Measurements from ENCODE around the gene PLPP4.

The PLPP4 gene

GRCh38 chr10:120616311-120616911 is 159.4 kb downstream of the PLPP4 start:
- no peak for DNase-seq

- DNase-seq, result no peak
Measured at GRCh38 chr10:120628197-120628596, 171.2 kb downstream of the PLPP4 start.

GRCh38 chr10:120630266-120630665 is 173.2 kb downstream of the PLPP4 start:
- no peak for DNase-seq

- no peak for DNase-seq
Measured at GRCh38 chr10:120632047-120632446, 175.0 kb downstream of the PLPP4 start.

GRCh38 chr10:120632942-120633341 is 175.9 kb downstream of the PLPP4 start:
- DNase-seq, result no peak

- DNase-seq, result no peak
Measured at GRCh38 chr10:120634659-120635058, 177.6 kb downstream of the PLPP4 start.
